Measurements from ENCODE around the gene CAMK2A. TPM values are rescaled to one million over a fixed set of nuclear protein-coding genes. Genes with fewer than 3 reads are reported as not detected.

The CAMK2A gene
- total and polyA plus RNA-seq, 5 donors: 8.0 to 18.4 (median 15.4) TPM

- ATAC-seq: no peak
- Histone ChIP-seq H3K4me3 (ENCODE audit: low read length) (no peak overlapping the region), H3K27ac (ENCODE audit: low read length) (no peak overlapping the region), H3K9me3 (ENCODE audit: control insufficient read depth, low read length) (no peaks in the 10 kb centered on the region), H3K27me3 (ENCODE audit: control insufficient read depth, insufficient read depth) (no peaks in the 10 kb centered on the region), H3K4me1 (ENCODE audit: control insufficient read depth, insufficient read depth, low read length) (no peaks in the 10 kb centered on the region)
- intact Hi-C loops (cut with DNase I): no loop called here
- DNase-seq: peak in 1 of 3 donors; percentile 31
- 51% methylated on average over 16 of the region's 16 CpGs for WGBS
These were observed 99.0 kb downstream of the CAMK2A start for GRCh38 chr5:150190503-150190979.

DNA sequence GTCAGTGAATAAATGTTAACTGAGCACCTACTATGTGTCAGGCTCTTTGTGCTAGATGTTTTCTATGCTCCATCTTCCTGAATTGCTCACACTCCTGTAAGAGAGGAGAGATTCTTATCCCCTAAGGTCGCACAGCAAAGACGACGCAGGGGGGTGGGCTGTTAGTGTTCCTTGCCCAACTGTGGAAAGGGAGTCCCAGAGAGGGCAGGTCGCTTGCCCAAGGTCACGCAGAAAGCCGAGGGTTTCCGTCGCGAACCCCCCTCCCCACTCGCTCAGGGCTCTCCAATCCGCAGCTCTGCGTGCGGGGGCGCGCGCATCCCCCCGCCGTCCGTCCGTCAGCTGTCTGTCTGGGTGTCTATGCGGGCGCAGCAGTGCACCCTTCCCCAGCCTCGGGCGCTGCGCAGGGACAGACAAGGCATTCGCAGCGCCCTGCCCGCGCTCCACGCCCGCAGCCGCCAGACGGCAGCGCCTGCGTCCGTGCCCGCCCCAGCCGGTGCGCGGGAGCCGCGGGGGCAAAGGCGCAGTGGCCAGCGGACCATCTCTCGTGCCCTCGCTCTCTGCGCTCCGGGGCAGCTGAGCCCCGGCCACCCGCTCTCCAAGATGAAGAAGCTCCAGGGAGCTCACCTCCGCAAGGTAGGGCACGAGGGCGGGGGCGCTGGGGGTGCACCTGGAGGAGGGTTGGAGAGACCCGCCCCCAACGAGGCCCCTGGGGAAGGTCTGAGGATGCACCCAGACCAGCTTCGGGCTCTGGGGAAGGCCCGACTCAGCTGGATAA lies 99.7 kb downstream of the CAMK2A start, which contains the start of gene SLC6A7:
Gene SLC6A7 (plus strand): TSS at position 335 of the 775 bp plus-strand sequence. CDS start 266 bp downstream, at position 601.
- Histone ChIP-seq H3K9me3 (ENCODE audit: control insufficient read depth, low read length) (no peaks in the 10 kb centered on the region), H3K4me3 (ENCODE audit: low read length) (no peak within 1 kb of the TSS), H3K4me1 (ENCODE audit: control insufficient read depth, insufficient read depth, low read length) (no peaks in the 10 kb centered on the region), H3K27ac (ENCODE audit: low read length) (no peak within 1 kb of the TSS), H3K27me3 (ENCODE audit: control insufficient read depth, insufficient read depth) (no peaks in the 10 kb centered on the region)
- WGBS: 6% methylated on average over 58 of the region's 58 CpGs
- ATAC-seq: peak in 1 of 2 donors; percentile 11
- intact Hi-C loops (cut with DNase I): no loop called here
- DNase-seq: peak in 1 of 3 donors; percentile 50

GRCh38 chr5:150189326-150189725 lies 100.2 kb downstream of the CAMK2A start:
- Histone ChIP-seq H3K4me3 (ENCODE audit: low read length) (no peak overlapping the region), H3K4me1 (ENCODE audit: control insufficient read depth, insufficient read depth, low read length) (no peaks in the 10 kb centered on the region), H3K27me3 (ENCODE audit: control insufficient read depth, insufficient read depth) (no peaks in the 10 kb centered on the region), H3K9me3 (ENCODE audit: control insufficient read depth, low read length) (no peaks in the 10 kb centered on the region), H3K27ac (ENCODE audit: low read length) (no peak overlapping the region)
- intact Hi-C loops (cut with DNase I): no loop called here
- ATAC-seq (no peak), DNase-seq (no peak)
- WGBS: 83% methylated on average over 3 of the region's 3 CpGs

DNA sequence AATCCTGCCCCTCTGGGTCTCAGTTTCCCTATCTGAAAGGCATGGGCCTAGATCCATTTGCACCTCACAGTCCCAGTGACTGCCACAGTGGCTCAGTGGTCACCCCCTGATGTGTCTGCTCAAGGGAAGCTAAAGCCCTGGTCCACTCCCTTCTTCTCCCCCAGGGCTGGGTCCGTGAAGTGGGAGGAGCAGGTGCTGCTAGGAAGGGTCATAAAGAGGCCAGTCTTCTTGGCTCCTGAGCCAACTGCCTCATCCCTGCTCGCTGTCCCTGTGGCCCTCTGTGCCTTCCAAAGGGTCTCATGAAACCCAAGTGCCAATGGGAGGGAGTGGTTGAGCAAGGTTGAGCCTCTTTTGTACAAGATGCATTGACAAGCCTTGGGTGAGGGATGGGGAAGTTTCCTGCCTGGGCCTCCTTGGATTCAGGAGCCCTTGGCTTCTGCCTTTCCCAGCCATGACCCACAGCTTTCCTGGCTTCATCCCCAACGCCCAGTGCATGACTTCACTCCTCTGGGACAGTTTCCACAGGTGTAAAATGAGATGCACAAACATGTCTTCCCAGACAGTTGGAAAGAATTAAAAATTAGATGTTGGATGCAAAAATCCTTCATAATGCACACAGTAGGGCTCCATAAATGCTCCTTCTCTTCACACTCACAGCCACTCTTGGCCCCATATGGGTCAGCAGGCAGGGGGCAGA lies 101.3 kb downstream of the CAMK2A start:
- WGBS: 63% methylated on average over 3 of the region's 3 CpGs
- Histone ChIP-seq H3K4me1 (ENCODE audit: control insufficient read depth, insufficient read depth, low read length) (no peaks in the 10 kb centered on the region), H3K27ac (ENCODE audit: low read length) (no peak overlapping the region), H3K4me3 (ENCODE audit: low read length) (no peak overlapping the region), H3K27me3 (ENCODE audit: control insufficient read depth, insufficient read depth) (no peaks in the 10 kb centered on the region), H3K9me3 (ENCODE audit: control insufficient read depth, low read length) (no peaks in the 10 kb centered on the region)
- DNase-seq (no peak), ATAC-seq (no peak)
- intact Hi-C loops (cut with DNase I): no loop called here

- Histone ChIP-seq H3K4me3 (ENCODE audit: low read length) (no peak overlapping the region), H3K4me1 (ENCODE audit: control insufficient read depth, insufficient read depth, low read length) (no peaks in the 10 kb centered on the region), H3K27me3 (ENCODE audit: control insufficient read depth, insufficient read depth) (no peaks in the 10 kb centered on the region), H3K9me3 (ENCODE audit: control insufficient read depth, low read length) (no peaks in the 10 kb centered on the region), H3K27ac (ENCODE audit: low read length) (no peak overlapping the region)
- intact Hi-C loops (cut with DNase I): no loop called here
- no peak for ATAC-seq
- no peak for DNase-seq
- 59% methylated on average over 4 of the region's 4 CpGs for WGBS
These were observed 102.7 kb downstream of the CAMK2A start for GRCh38 chr5:150186897-150187296.

GRCh38 chr5:150186137-150186536 lies 103.4 kb downstream of the CAMK2A start:
- no peaks in the 10 kb centered on the region for H3K9me3 ChIP-seq (ENCODE audit: control insufficient read depth, low read length)
- H3K27me3 ChIP-seq (ENCODE audit: control insufficient read depth, insufficient read depth): no peaks in the 10 kb centered on the region
- no peaks in the 10 kb centered on the region for H3K4me1 ChIP-seq (ENCODE audit: control insufficient read depth, insufficient read depth, low read length)
- DNase-seq (no peak), ATAC-seq (no peak)
- 93% methylated on average over 8 of the region's 8 CpGs for WGBS
- intact Hi-C loops (cut with DNase I): no loop called here
- no peak overlapping the region for H3K27ac ChIP-seq (ENCODE audit: low read length)
- no peak overlapping the region for H3K4me3 ChIP-seq (ENCODE audit: low read length)

- DNase-seq (no peak), ATAC-seq (no peak)
- no peaks in the 10 kb centered on the region for H3K9me3 ChIP-seq (ENCODE audit: control insufficient read depth, low read length)
- no peak overlapping the region for H3K4me3 ChIP-seq (ENCODE audit: low read length)
- no peak overlapping the region for H3K27ac ChIP-seq (ENCODE audit: low read length)
- intact Hi-C loops (cut with DNase I): no loop called here
- H3K4me1 ChIP-seq (ENCODE audit: control insufficient read depth, insufficient read depth, low read length): peaks cover 3% of the 10 kb centered on the region
- no peaks in the 10 kb centered on the region for H3K27me3 ChIP-seq (ENCODE audit: control insufficient read depth, insufficient read depth)
- WGBS: 86% methylated on average over 12 of the region's 12 CpGs
These were observed 104.3 kb downstream of the CAMK2A start for GRCh38 chr5:150184990-150185912.

GRCh38 chr5:150184006-150184405 lies 105.6 kb downstream of the CAMK2A start:
- ATAC-seq (no peak), DNase-seq (no peak)
- no peaks in the 10 kb centered on the region for H3K9me3 ChIP-seq (ENCODE audit: control insufficient read depth, low read length)
- H3K4me3 ChIP-seq (ENCODE audit: low read length): no peak overlapping the region
- H3K27me3 ChIP-seq (ENCODE audit: control insufficient read depth, insufficient read depth): no peaks in the 10 kb centered on the region
- no peak overlapping the region for H3K27ac ChIP-seq (ENCODE audit: low read length)
- WGBS: 82% methylated on average over 2 of the region's 2 CpGs
- peaks cover 8% of the 10 kb centered on the region for H3K4me1 ChIP-seq (ENCODE audit: control insufficient read depth, insufficient read depth, low read length)
- intact Hi-C loops (cut with DNase I): no loop called here

DNA sequence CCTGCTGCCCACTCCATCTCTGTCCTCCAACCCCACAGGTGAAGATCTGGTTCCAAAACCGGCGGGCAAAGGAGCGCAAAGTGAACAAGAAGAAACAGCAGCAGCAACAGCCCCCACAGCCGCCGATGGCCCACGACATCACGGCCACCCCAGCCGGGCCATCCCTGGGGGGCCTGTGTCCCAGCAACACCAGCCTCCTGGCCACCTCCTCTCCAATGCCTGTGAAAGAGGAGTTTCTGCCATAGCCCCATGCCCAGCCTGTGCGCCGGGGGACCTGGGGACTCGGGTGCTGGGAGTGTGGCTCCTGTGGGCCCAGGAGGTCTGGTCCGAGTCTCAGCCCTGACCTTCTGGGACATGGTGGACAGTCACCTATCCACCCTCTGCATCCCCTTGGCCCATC lies 106.1 kb downstream of the CAMK2A start:
- Histone ChIP-seq H3K9me3 (ENCODE audit: control insufficient read depth, low read length) (no peaks in the 10 kb centered on the region), H3K4me3 (ENCODE audit: low read length) (no peak overlapping the region), H3K4me1 (ENCODE audit: control insufficient read depth, insufficient read depth, low read length) (peaks cover 8% of the 10 kb centered on the region), H3K27me3 (ENCODE audit: control insufficient read depth, insufficient read depth) (no peaks in the 10 kb centered on the region), H3K27ac (ENCODE audit: low read length) (no peak overlapping the region)
- intact Hi-C loops (cut with DNase I): no loop called here
- 93% methylated on average over 12 of the region's 12 CpGs for WGBS
- ATAC-seq (no peak), DNase-seq (no peak)

DNA sequence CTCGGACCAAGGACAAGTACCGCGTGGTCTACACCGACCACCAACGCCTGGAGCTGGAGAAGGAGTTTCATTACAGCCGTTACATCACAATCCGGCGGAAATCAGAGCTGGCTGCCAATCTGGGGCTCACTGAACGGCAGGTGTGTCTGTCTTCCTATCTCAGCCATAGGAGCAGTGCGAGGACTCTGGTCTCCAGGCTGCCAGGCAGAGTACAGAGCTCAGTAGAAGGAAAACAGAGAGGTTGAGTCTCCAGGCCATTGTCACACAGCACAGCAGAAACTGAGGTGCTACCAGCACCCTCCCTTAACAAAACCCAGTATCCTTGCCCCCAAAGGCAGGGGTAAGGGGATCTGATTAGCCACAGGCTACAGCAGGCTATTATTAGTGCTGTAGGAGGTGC lies 106.8 kb downstream of the CAMK2A start:
- intact Hi-C loops (cut with DNase I): no loop called here
- 95% methylated on average over 10 of the region's 10 CpGs for WGBS
- no peaks in the 10 kb centered on the region for H3K9me3 ChIP-seq (ENCODE audit: control insufficient read depth, low read length)
- ATAC-seq (no peak), DNase-seq (no peak)
- H3K27me3 ChIP-seq (ENCODE audit: control insufficient read depth, insufficient read depth): no peaks in the 10 kb centered on the region
- H3K27ac ChIP-seq (ENCODE audit: low read length): no peak overlapping the region
- peaks cover 8% of the 10 kb centered on the region for H3K4me1 ChIP-seq (ENCODE audit: control insufficient read depth, insufficient read depth, low read length)
- H3K4me3 ChIP-seq (ENCODE audit: low read length): no peak overlapping the region

Measured in right cardiac atrium (tissue), 5 donors.